ENCODE results near the gene GINM1.

GRCh38 chr6:149581349-149581748 lies 15.2 kb downstream of the GINM1 start:
- TF ChIP-seq, protein P1, sequence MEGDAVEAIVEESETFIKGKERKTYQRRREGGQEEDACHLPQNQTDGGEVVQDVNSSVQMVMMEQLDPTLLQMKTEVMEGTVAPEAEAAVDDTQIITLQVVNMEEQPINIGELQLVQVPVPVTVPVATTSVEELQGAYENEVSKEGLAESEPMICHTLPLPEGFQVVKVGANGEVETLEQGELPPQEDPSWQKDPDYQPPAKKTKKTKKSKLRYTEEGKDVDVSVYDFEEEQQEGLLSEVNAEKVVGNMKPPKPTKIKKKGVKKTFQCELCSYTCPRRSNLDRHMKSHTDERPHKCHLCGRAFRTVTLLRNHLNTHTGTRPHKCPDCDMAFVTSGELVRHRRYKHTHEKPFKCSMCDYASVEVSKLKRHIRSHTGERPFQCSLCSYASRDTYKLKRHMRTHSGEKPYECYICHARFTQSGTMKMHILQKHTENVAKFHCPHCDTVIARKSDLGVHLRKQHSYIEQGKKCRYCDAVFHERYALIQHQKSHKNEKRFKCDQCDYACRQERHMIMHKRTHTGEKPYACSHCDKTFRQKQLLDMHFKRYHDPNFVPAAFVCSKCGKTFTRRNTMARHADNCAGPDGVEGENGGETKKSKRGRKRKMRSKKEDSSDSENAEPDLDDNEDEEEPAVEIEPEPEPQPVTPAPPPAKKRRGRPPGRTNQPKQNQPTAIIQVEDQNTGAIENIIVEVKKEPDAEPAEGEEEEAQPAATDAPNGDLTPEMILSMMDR (conservative IDR thresholded peaks at IDR 0.05; ENCODE audit: low read depth, low read length), result no peak
- no peak for TF ChIP-seq EZH2 (IDR thresholded peaks at IDR 0.05; ENCODE audit: borderline replicate concordance, low read depth, low read length, poor library complexity, severe bottlenecking)

All from A673 (cell line).